ENCODE measurements around the gene TCEANC.
"Not testable (repeated sequence)": the region's sequence is repeated elsewhere in the genome, so short reads cannot be mapped to it uniquely, and the experiment has no call there.

TCEANC gene

GRCh38 chrX:13669246-13669737 is 16.4 kb downstream of the TCEANC start:
- Mint-ChIP-seq H3K27ac (peak overlapping the region; percentile 62), H3K4me1 (peaks cover 7% of the 10 kb centered on the region), H3K4me3 (peak overlapping the region; percentile 46), H3K9me3 (no peaks in the 10 kb centered on the region), H3K27me3 (no peaks in the 10 kb centered on the region), H3K36me3 (peaks cover 9% of the 10 kb centered on the region)
- DNase-seq (ENCODE audit: low spot score in 2 of 2): no peak
- ATAC-seq (ENCODE audit: low read depth): peak; percentile 92

GRCh38 chrX:13669755-13670154 is 16.8 kb downstream of the TCEANC start:
- not testable (repeated sequence) for ATAC-seq (ENCODE audit: low read depth); H3K27ac Mint-ChIP-seq; DNase-seq (ENCODE audit: low spot score in 2 of 2); H3K36me3 Mint-ChIP-seq; H3K27me3 Mint-ChIP-seq; H3K4me1 Mint-ChIP-seq; H3K4me3 Mint-ChIP-seq; H3K9me3 Mint-ChIP-seq

DNA sequence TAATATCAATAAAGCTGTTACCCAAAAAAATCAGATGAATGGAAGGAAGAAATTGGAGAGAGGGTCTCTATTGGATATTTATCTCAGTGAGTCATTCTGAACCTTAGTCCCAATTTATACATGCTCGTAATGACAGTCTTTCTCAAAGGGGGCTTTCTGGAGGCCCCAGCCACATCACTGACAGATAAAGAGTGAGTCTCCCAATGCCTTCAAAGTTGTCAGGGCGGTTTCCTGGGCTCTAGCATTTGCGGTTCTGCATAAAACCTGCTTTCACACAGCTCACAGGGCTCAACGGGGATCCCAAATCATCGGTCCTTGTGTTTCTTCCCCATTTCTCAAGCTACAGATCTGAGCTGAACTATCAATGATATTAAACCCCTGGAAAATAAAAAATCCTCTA is 17.3 kb downstream of the TCEANC start:
- no peak overlapping the region for H3K4me3 Mint-ChIP-seq
- H3K27ac Mint-ChIP-seq: no peak overlapping the region
- DNase-seq (ENCODE audit: low spot score in 2 of 2) (no peak), ATAC-seq (ENCODE audit: low read depth) (no peak)
- peaks cover 7% of the 10 kb centered on the region for H3K36me3 Mint-ChIP-seq
- H3K27me3 Mint-ChIP-seq: no peaks in the 10 kb centered on the region
- no peaks in the 10 kb centered on the region for H3K9me3 Mint-ChIP-seq
- peaks cover 7% of the 10 kb centered on the region for H3K4me1 Mint-ChIP-seq

- Mint-ChIP-seq H3K36me3 (peaks cover 7% of the 10 kb centered on the region), H3K4me3 (no peak overlapping the region), H3K4me1 (peaks cover 7% of the 10 kb centered on the region), H3K27ac (no peak overlapping the region), H3K27me3 (no peaks in the 10 kb centered on the region), H3K9me3 (no peaks in the 10 kb centered on the region)
- DNase-seq (ENCODE audit: low spot score in 2 of 2) (no peak), ATAC-seq (ENCODE audit: low read depth) (no peak)
Measured at GRCh38 chrX:13673016-13673415, 20.1 kb downstream of the TCEANC start.

GRCh38 chrX:13676885-13677284 is 23.9 kb downstream of the TCEANC start:
- H3K4me3 Mint-ChIP-seq: no peak overlapping the region
- H3K27me3 Mint-ChIP-seq: no peaks in the 10 kb centered on the region
- DNase-seq (ENCODE audit: low spot score in 2 of 2) (no peak), ATAC-seq (ENCODE audit: low read depth) (no peak)
- peaks cover 3% of the 10 kb centered on the region for H3K4me1 Mint-ChIP-seq
- H3K27ac Mint-ChIP-seq: no peak overlapping the region
- H3K36me3 Mint-ChIP-seq: no peaks in the 10 kb centered on the region
- no peaks in the 10 kb centered on the region for H3K9me3 Mint-ChIP-seq

DNA sequence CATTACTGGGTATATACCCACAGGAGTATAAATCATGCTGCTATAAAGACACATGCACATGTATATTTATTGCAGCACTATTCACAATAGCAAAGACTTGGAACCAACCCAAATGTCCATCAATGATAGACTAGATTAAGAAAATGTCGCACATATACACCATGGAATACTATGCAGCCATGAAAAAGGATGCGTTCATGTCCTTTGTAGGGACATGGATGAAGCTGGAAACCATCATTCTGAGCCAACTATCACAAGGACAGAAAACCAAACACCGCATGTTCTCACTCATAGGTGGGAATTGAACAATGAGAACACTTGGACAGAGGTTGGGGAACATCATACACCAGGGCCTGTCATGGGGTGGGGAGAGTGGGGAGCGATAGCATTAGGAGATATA is 26.8 kb downstream of the TCEANC start:
- H3K4me1 Mint-ChIP-seq; H3K36me3 Mint-ChIP-seq; ATAC-seq (ENCODE audit: low read depth); DNase-seq (ENCODE audit: low spot score in 2 of 2); H3K27ac Mint-ChIP-seq; H3K4me3 Mint-ChIP-seq; H3K27me3 Mint-ChIP-seq; H3K9me3 Mint-ChIP-seq: not testable (repeated sequence)

DNA sequence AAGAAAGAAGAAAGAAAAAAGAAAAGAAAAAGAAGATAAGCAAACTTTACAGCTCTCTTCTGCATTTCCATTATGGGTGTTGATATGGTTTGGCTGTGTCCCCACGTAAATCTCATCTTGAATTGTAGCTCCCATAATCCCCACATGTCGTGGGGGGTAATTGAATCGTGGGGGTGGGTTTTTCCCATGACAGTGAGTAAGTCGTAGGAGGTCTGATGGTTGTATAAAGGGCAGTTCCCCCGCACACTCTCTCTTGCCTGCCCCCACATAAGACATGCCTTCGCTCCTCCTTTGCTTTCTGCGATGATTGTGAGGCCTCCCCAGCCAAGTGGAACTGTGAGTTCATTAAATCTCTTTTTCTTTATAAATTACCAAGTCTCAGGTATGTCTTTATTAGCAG is 28.7 kb downstream of the TCEANC start:
- no peaks in the 10 kb centered on the region for H3K9me3 Mint-ChIP-seq
- H3K27me3 Mint-ChIP-seq: no peaks in the 10 kb centered on the region
- no peak for ATAC-seq (ENCODE audit: low read depth)

DNA sequence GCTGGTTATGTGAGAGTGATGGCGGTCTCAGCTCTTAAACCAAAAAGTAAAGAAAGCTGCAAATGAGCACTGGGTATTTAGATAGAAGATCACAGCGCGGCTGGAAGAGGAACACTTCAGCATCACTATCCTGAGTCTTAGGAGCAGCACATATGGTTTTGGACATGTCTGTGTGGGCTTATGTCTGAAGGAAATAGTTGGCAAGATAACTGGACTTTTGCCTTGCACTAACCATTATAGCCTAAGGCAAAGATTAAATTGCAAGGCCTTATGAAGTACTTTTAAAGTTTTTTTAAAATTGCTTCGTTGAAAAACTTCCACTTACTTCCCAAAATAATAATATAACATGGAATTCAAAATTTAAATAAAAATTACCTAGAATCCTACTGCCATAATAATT is 31.4 kb downstream of the TCEANC start:
- Mint-ChIP-seq H3K4me3 (no peak overlapping the region), H3K27me3 (no peaks in the 10 kb centered on the region), H3K36me3 (no peaks in the 10 kb centered on the region), H3K27ac (no peak overlapping the region), H3K4me1 (peaks cover 9% of the 10 kb centered on the region), H3K9me3 (no peaks in the 10 kb centered on the region)
- DNase-seq (ENCODE audit: low spot score in 2 of 2) (no peak), ATAC-seq (ENCODE audit: low read depth) (no peak)

More for the DNA sequence above, 28.7 kb downstream of the TCEANC start:
- no peak overlapping the region for H3K4me3 Mint-ChIP-seq
- no peak overlapping the region for H3K27ac Mint-ChIP-seq
- H3K36me3 Mint-ChIP-seq: no peaks in the 10 kb centered on the region
- H3K4me1 Mint-ChIP-seq: peaks cover 6% of the 10 kb centered on the region
- no peak for DNase-seq (ENCODE audit: low spot score in 2 of 2)

DNA sequence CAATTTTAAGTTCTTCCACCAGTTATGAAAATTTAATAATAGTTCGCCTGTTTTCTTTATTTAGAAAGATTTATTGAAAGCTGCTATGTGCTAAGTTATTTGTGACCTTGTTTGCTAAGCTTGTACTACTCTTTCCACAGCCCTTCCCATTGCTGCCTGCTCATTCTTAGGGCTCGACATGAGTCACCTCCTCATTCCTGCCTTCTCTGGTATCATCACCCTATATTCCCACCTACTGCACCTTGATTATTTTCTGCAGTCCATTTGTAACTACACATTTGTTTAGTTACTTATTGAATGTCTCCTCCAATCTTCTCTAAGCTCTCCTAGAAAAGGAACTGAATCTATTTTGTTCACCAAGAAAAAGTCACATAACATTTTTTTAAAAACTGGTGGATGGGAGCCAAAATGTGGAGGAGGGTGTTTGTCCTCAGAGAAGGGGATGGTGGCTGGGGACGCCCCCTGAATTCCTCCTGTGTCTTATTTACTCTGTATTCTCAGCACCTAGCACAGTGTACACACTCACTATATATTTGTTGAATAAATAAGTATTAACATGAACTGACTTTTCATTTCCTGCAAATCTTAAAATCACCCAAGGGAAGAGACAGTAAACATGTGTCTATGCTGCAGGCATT is 32.3 kb downstream of the TCEANC start:
- Mint-ChIP-seq H3K36me3 (no peaks in the 10 kb centered on the region), H3K4me3 (no peak overlapping the region), H3K27me3 (no peaks in the 10 kb centered on the region), H3K9me3 (no peaks in the 10 kb centered on the region), H3K27ac (no peak overlapping the region), H3K4me1 (peaks cover 10% of the 10 kb centered on the region)
- no peak for DNase-seq (ENCODE audit: low spot score in 2 of 2)
- ATAC-seq (ENCODE audit: low read depth): no peak

DNA sequence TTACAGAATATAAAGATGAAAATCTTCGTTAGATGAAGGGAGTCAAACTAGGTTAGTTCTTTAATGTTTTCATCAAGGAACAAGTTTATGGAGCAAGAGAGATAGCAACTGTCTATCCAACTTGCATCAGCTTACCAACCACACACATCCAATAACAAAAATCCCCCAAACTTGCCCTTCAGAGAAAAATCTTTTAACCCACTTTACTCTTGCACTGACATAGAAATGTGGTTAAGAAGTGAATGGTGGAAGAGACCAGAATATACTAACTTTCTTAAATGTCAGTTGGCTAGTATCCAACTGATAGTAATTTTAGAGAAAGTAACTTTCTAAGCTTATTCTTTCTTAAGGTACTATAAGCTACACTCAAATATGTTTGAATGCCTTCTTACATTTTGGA is 34.3 kb downstream of the TCEANC start:
- no peak for DNase-seq (ENCODE audit: low spot score in 2 of 2)
- no peak overlapping the region for H3K27ac Mint-ChIP-seq
- no peak for ATAC-seq (ENCODE audit: low read depth)
- H3K36me3 Mint-ChIP-seq: no peaks in the 10 kb centered on the region
- H3K4me1 Mint-ChIP-seq: peaks cover 19% of the 10 kb centered on the region
- H3K4me3 Mint-ChIP-seq: peak overlapping the region; percentile 19
- H3K9me3 Mint-ChIP-seq: no peaks in the 10 kb centered on the region
- no peaks in the 10 kb centered on the region for H3K27me3 Mint-ChIP-seq

GRCh38 chrX:13688384-13688957 is 35.5 kb downstream of the TCEANC start:
- ATAC-seq (ENCODE audit: low read depth) (no peak), DNase-seq (ENCODE audit: low spot score in 2 of 2) (no peak)
- H3K27me3 Mint-ChIP-seq: no peaks in the 10 kb centered on the region
- H3K27ac Mint-ChIP-seq: peak overlapping the region; percentile 94
- H3K4me1 Mint-ChIP-seq: peaks cover 29% of the 10 kb centered on the region
- no peaks in the 10 kb centered on the region for H3K9me3 Mint-ChIP-seq
- H3K4me3 Mint-ChIP-seq: peak overlapping the region; percentile 88
- no peaks in the 10 kb centered on the region for H3K36me3 Mint-ChIP-seq

DNA sequence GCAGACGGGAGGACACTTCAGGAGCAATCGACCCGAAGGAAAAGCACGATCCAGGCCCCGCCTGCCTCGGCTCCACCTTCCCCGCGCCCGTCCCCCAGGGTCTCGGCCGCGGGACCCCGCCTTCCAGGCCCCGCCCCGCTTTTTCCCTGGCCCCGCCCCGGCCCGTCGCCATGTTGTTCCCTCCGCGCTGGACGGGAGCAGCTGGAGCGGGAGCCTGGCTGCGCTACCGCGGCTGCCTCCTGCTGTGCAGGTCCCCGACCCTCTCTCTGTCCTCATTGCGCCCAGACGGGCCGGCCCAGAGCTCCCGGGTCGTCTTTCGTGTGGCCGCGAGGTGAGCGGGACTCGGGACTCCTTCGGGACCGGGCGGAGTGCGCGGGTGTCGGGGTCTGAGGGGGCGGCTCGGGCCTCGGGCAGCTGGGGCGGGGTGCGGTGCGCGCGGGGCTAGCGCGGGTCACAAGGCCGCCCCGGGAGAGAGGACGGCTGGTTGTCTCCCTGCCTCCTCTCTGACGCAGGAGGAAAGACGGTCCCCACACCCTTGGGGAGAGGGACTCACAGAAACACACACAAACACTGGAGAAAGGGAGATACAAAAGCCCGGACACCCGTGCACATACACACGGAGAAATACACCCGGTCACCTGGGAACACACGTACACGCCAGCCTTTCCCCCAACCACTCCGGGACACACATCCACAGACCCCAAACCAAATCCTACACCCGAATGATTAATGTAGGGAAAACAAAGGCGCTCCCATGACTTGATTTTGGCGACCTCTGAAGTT is 36.2 kb downstream of the TCEANC start, which contains the start of gene RAB9A:
TSS of gene RAB9A (plus strand) at position 171 of the 783 bp plus-strand sequence. CDS start 19,619 bp downstream, outside the sequence.
- peak; percentile 86 for ATAC-seq (ENCODE audit: low read depth)
- DNase-seq (ENCODE audit: low spot score in 2 of 2): peak; percentile 58 to 76
- Mint-ChIP-seq H3K36me3 (no peaks in the 10 kb centered on the region), H3K9me3 (no peaks in the 10 kb centered on the region), H3K4me3 (peak within 1 kb of the TSS; percentile 88), H3K27me3 (no peaks in the 10 kb centered on the region), H3K4me1 (peaks cover 33% of the 10 kb centered on the region), H3K27ac (peak within 1 kb of the TSS; percentile 94)

- Mint-ChIP-seq H3K27ac (peak overlapping the region; percentile 94), H3K4me1 (peaks cover 33% of the 10 kb centered on the region), H3K9me3 (no peaks in the 10 kb centered on the region), H3K4me3 (peak overlapping the region; percentile 88), H3K36me3 (no peaks in the 10 kb centered on the region), H3K27me3 (no peaks in the 10 kb centered on the region)
- DNase-seq (ENCODE audit: low spot score in 2 of 2) (no peak), ATAC-seq (ENCODE audit: low read depth) (no peak)
Measured at GRCh38 chrX:13689741-13690211, 36.8 kb downstream of the TCEANC start.

DNA sequence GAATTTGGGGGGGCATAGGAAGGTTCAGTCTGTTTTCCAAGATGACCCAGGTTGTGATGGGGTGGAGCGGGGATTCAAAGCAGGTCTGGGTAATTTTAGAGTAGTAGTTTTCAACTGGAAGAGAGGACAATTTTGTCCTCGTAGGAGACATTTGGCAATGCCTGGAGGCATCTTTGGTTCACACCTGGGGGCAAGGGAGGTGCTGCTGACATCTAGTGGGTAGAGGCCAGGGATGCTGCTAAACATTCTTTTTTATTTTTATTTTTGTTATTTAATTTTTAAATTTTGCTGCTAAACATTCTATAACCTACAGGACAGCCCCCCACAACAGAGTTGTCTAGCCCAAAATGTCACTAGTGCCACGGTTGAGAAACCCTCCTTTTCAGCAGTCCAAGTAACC is 37.9 kb downstream of the TCEANC start:
- peak overlapping the region; percentile 88 for H3K4me3 Mint-ChIP-seq

More for the DNA sequence above, 37.9 kb downstream of the TCEANC start:
- no peaks in the 10 kb centered on the region for H3K9me3 Mint-ChIP-seq
- H3K36me3 Mint-ChIP-seq: peaks cover 2% of the 10 kb centered on the region
- H3K27me3 Mint-ChIP-seq: no peaks in the 10 kb centered on the region
- DNase-seq (ENCODE audit: low spot score in 2 of 2) (no peak), ATAC-seq (ENCODE audit: low read depth) (no peak)
- peak overlapping the region; percentile 85 for H3K27ac Mint-ChIP-seq
- H3K4me1 Mint-ChIP-seq: peaks cover 36% of the 10 kb centered on the region

Data from memory B cell (primary cell).